HG03342 (cell line): ENCODE data around the gene TMEM240.
"Not testable (repeated sequence)": the region's sequence is repeated elsewhere in the genome, so short reads cannot be mapped to it uniquely, and the experiment has no call there.

Source experiments
- ATAC-seq: cut with Tn5 transposase; IDR thresholded peaks from one replicate; pipeline ENCODE4 v1.9.1; 2021; ENCODE audit warnings: mild to moderate bottlenecking, moderate library complexity; ENCODE audit not compliant: unreplicated experiment

The TMEM240 gene

DNA sequence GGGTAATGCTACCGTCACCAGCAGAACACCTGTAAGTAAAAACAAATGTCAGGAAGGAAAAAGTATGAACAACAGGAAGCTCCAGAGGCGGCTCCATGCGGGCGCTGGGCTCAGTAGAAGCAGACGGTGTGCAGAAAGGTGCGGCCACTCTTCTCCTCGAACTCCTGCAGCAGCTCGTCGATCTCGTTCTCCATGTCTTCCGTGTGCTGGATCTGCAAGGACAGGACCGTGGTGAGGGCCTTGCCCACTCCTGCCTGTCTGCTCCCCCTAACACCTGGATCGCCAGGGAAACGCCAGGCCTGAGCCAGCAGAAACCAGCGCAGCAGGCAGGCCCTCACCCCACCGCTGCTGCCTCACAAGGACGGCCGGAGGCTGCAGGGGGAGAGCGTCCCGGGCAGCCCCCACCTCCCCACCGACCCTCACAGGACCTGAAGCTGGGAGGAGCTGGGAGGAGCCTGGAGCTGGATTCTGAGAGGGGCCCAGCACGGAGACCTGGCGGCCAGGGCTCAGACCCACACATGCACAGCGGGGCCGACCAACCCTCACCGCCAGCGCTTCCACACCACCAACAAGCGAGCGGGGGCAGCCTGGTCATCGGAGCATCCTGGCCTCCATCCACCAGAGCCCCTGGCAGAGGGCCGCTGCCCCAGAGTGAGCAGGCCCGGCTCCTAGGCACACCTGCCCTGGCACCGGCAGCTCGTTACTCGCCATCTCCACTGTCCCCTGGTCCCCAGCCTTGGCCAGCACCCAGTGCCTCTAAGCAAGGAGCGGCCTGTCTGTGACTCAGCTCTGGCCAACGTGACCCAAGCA is 1.7 kb upstream of the TMEM240 start:
- no peak for ATAC-seq

- ATAC-seq = no peak
Observed at GRCh38 chr1:1540818-1541628, 599 bp upstream of the TMEM240 start.

GRCh38 chr1:1539310-1540089 is 924 bp downstream of the TMEM240 start:
- no peak for ATAC-seq

DNA sequence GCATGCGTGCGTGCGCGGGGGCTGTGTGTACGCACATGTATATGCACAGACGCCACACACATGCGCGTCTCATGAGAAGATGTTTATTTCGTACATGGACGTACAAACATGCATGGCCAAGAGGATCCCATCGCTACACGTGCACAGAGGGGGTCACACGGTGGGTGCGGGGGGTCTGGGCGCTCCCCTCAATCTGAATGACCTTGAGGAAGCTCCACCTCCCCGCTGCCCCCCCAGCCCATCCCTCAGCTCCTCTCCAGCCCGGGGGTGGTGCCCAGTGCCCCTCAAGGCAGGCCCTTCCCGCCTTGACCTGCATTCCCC is 1.5 kb downstream of the TMEM240 start:
- no peak for ATAC-seq

DNA sequence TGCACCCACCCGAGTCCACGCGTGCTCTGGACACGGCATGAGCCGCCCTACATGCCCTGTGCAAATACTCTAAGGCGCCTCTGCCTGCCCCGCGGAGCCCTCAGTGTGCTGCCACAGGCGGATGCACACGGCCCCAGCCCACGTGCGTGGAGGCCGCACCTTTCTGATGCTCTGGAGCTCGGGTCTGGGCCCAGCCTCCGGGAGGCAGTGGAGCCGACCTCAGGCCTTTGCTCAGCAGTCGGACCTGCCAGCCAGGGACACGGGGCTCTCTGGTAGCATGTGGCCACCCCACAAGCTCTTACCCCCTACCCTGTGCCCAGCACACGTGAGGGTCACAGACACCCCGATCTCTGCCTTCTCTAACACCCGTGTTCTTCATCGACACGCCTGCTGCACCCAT is 2.1 kb downstream of the TMEM240 start:
- ATAC-seq = no peak

GRCh38 chr1:1537626-1538250 is 2.7 kb downstream of the TMEM240 start:
- ATAC-seq = no peak

- ATAC-seq = no peak
Observed at GRCh38 chr1:1536938-1537546, 3.4 kb downstream of the TMEM240 start.

GRCh38 chr1:1536019-1536937 is 4.1 kb downstream of the TMEM240 start:
- no peak for ATAC-seq

- ATAC-seq = no peak
Observed at GRCh38 chr1:1535201-1536018, 5.0 kb downstream of the TMEM240 start.

GRCh38 chr1:1534401-1535154 is 5.8 kb downstream of the TMEM240 start:
- no peak for ATAC-seq

GRCh38 chr1:1533894-1534291 is 6.5 kb downstream of the TMEM240 start:
- ATAC-seq = not testable (repeated sequence)

DNA sequence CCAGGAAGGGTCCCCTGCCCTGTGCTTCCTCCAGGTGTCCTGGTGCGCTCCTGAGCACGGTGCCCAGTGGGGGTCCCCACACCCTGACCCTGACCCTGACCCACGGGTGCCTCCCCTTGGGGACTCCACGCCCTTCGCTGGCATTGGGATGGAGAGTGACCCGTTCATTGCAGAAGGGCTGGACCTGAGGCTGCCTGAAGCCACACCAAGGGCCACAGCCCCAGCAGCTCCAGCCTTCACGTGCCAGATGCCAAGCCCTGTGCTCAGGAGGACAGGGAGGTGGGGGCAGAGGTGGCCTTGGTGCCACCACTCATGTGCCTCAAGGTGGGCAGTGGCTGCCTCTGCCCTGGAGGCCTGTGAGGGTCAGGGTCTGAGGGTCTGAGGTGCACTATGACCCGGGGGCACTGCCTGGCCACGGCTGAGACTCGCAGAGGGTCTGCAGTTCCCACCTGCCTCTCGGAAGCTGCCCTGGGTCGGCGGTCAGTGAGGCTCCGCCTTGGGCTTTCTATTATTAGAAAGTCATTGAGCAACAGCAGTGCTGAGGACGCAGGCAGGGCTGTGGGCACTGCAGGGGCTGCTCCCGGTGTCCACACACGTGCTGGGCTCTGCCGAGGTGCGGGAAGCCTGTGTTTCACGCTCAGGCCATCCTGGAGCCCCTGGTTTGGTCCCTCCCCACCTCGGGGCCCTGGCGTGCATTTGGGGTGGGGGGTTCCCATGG is 7.1 kb downstream of the TMEM240 start:
- ATAC-seq = not testable (repeated sequence)

DNA sequence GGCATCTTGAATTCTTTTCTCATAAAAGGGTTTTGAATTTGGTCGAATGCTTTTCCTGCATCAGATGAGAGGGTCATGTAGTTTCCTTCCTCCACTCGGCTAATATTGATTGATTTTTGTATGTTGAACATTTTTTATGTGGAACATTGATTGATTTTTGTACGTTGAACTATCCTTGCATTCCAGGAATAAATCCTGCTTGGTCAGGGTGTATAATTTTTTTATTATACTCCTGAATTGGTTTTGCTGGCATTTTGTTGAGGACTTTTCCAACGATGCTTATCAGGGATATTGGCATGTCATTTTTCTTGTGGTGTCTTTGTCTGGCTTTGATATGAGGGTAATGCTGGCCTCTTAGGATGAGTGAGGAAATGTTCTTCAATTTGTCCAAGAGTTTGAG is 8.5 kb downstream of the TMEM240 start:
- ATAC-seq = no peak

DNA sequence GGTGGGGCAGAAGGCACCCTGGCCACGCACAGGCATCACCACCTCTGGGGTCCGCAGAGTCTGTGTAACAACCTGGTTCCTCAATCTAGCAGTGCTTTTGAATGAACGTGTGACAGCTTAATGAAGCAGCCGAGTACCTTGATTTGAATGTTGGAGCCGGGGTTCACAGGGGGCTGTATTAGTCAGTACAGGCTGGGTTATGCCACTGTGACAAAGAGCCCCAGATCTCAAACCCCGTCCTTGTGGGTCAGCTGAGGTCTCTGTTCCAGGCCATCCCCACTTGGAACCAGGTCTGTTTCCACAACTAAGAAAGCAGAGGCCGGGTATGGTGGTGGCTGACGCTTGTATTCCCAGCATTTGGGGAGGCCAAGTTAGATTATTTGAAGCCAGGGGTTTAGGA is 10.5 kb downstream of the TMEM240 start:
- no peak for ATAC-seq

GRCh38 chr1:1529321-1529720 is 11.1 kb downstream of the TMEM240 start:
- ATAC-seq = no peak

DNA sequence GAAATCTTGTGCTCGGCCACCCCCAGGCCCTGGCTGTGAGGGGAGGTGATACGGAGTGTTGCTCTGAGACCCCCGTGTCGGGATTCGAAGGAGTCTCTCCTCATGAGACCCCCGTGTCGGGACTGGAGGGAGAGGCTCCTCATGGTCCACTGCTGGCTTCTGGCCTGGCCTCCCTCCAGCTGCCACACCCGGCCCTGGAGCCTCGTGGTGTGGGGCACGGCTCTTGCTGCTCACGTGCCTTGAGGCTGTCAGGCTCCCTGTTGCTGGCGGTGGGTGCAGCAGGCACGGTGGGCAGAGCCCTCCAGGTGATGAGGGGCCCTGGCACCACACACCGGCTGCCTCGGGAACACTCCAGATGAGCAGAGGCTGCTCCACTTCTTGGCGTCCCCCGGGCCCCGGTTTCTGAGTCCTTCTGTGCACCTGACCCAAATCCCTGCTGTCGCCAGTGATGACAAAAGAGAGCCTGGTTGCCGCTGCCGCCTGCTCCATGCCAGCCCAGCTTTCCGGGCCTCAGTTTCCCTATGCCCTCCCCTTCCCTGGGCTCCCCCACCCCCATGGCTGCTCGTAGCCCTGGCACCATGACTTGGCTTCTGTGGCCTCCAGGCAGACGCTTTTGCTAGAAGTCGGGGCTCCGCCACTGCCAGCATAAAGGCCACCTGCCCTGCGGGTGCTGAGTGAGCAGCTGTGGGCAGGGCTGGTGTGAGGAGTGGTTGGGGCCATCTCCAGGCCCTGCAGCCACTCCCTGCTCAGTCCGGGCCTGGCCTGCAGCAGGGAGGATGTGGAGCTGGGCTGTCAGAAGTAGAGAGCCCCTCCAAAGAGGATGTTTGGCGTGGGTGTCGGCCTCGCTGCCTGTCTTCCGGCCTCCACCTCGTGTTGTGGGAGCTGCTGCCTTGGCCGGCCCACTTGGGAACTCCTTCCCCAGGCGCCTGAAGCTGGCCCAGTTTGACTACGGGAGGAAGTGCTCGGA is 11.8 kb downstream of the TMEM240 start:
- ATAC-seq = no peak
